Measurements from ENCODE around the gene ZNF629.

DNA sequence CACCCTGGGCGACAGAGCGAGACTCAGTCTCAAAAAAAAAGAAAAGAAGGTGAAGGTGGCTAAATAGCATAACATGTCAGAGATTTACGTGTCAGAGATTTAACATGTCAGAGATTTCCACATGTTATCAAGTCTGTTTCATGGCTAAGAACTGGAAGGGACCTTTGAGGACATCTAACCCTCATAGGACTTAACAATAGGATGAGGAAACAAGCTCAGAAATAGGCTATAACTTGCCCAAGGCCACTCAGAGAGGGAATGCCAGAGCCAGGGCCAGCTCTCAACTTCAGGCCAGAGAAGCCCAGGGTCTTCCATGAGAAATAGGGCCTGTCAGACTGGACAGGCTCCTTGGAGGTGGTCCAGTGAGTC lies 26.8 kb upstream of the ZNF629 start:
- TF ChIP-seq, protein P1, sequence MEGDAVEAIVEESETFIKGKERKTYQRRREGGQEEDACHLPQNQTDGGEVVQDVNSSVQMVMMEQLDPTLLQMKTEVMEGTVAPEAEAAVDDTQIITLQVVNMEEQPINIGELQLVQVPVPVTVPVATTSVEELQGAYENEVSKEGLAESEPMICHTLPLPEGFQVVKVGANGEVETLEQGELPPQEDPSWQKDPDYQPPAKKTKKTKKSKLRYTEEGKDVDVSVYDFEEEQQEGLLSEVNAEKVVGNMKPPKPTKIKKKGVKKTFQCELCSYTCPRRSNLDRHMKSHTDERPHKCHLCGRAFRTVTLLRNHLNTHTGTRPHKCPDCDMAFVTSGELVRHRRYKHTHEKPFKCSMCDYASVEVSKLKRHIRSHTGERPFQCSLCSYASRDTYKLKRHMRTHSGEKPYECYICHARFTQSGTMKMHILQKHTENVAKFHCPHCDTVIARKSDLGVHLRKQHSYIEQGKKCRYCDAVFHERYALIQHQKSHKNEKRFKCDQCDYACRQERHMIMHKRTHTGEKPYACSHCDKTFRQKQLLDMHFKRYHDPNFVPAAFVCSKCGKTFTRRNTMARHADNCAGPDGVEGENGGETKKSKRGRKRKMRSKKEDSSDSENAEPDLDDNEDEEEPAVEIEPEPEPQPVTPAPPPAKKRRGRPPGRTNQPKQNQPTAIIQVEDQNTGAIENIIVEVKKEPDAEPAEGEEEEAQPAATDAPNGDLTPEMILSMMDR (IDR thresholded peaks at IDR 0.05): no peak
- TF ChIP-seq POLR2A (IDR thresholded peaks at IDR 0.05): no peak
